A172 (cell line): ENCODE measurements around the gene ARID1B. TPM values are rescaled to one million over a fixed set of nuclear protein-coding genes. Genes with fewer than 3 reads are reported as not detected.

ENCODE experiments used
- DNase-seq: peaks from one replicate; pipeline ENCODE4 v3.0.0-alpha.2; 2015; ENCODE audit warnings: low spot score
- total RNA-seq: library from RNA; depleted of rRNA; stranded (reverse); fragments of >200 nt; shearing (Covaris generic); gene quantifications from 2 replicates; pipeline ENCODE4 v1.2.3, GENCODE V29; 2014; rRNA removed

Gene ARID1B
- 13.8 and 14.4 TPM in 2 replicates for total RNA-seq

DNA sequence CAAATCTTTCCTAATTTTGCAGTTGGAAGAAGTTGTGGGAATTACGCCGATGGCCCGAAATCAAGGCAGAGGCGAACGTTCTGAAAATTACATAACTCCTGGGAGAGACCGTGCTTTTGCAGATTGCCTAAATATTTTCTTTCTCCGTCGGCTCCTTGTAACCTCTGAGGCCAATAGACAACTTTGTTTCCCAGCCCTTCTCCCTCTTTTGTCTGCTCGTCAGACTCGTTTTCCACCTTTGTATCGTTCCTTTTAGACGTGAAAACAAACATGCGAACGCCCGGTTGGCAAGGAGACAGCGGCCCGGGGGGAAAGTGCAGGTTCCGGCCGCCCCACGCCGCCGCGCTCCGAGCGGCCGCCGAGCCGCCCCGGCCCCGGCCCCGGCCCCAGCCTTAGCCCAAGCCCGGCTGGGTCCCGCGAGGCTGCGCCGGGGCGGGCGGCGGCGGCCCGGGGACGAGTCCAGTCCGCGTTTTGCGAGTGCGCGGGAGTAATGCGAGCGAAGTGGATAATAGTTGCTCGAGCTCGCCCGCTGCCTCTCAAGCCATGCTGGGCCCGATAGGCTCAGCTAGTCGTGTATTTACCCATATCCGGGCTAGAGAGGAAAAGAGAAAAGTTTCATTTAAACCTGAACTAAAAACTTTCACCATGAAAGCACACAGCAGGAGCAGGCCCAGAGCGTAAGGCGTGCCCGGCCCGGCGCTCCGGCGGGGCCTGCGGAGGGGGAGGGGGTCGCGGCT is at the start of gene ARID1B:
ARID1B (plus strand) TSS at position 539 of the 737 bp plus-strand sequence. CDS start 303 bp downstream, outside the sequence.
- peak; percentile 40 for DNase-seq

DNA sequence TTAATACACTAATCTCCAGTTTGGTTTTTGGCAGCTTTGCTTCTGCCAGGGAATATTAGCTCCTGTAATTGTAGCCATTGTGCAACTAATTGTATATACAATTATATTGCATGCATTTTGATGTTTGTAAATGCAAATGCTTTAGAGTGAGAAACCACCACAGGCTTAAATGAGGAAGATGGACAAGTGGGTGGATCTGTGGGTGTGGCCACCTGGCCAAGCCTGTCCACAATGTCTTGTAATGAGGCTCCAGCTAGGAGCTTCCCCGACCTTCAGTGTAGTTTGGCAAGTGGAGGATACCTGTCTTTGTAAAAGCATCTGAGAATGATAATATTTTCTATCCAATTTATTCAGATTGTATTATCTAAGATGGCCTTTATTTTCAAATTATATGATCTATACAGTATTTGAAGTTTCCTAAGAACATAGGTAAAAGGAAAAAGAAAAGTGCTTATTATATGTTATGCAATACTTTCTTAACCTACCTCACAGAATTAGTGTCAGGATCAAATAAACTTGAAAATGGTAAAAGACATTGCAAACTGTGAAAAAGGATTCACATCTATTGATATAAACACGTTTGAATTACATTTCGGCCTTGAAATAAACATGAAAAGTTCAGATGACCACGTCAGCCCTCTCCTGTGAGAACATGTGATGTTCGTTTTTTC is 49.3 kb upstream of the ARID1B start:
- DNase-seq, result no peak

DNA sequence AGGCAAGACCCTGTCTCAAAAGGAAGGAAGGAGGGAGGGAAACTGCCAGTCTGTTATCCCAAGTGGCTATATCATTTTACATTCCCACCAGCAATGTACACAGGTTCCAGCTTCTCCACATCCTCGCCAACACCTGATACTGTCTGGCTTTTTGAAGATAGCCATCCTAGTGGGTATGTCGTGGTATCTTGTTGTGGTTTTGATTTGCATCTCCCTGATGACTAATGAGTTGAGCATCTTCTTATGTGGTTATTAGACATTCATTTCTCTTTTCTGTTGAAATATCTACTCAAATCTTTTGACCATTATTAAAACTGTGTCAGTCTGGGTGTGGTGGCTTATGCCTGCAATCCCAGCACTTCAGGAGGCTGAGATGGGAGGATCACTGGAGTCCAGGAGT is 47.9 kb upstream of the ARID1B start:
- DNase-seq, result peak; percentile 86

- peak; percentile 51 for DNase-seq
Observed at GRCh38 chr6:156731396-156731795, 45.8 kb upstream of the ARID1B start.

GRCh38 chr6:156735751-156736150 is 41.4 kb upstream of the ARID1B start:
- no peak for DNase-seq

- DNase-seq, result no peak
Observed at GRCh38 chr6:156740604-156741003, 36.6 kb upstream of the ARID1B start.

DNA sequence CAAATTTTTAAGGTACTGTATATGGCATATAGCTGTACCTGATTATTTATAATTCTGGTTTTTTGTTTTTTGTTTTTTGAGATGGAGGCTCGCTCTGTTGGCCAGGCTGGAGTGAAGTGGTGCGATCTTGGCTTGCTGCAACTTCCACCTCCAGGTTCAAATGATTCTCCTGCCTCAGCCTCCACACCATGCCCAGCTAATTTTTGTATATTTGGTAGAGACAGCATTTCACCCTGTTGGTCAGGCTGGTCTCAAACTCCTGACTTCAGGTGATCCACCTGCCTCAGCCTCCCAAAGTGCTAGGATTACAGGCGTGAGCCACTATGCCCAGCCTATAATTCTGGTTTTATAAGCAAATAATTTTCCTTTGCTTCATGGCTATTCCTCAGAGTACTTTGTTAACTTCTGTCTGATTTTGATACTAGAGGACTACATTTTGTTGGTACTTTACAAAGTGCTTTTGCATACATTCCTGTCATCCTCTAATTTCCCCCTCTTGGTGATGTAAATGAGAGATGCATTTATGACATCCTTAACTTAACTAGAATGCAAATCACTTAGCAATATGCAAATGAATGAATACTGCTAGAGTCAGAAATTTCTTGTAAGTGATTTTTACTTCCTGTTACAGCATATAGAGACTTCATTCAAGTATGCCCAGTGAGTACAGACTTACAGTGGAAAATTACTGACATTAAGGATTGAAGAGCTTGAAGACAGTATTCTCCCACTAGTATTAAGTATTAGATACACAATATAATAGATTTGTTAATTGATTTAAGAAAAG is 35.7 kb upstream of the ARID1B start:
- no peak for DNase-seq

GRCh38 chr6:156747715-156748114 is 29.5 kb upstream of the ARID1B start:
- no peak for DNase-seq

- DNase-seq, result no peak
Observed at GRCh38 chr6:156748504-156748903, 28.7 kb upstream of the ARID1B start.

DNA sequence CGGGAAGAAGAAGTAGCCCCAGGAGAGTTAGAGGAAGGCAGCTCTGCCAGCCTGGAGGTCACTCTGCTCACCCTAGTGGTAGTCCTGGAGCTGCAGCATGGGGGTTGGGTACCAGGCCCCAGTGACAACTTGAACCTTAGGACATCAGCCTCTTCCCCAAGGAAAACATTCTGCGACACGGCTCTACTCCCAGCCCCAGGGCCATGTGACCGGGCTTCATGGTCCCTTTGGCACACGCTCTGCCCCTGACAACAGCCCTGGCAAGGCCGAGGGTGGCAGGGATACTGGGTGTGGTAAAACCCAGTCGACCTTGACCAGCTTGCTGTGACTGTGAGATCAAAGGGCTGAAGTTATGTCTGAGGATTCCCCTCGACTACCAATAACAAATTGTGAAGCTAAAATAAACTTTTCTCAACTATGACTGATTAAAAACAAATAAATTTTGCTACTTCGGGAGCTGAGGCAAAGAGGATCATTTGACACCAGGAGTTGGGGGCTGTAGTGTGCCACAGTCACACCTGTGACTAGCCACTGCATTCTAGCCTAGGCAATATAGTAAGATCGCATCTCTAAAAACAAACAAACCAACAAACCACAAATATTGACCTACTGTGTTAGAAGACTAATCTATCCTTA is 24.4 kb upstream of the ARID1B start:
- DNase-seq, result no peak

DNA sequence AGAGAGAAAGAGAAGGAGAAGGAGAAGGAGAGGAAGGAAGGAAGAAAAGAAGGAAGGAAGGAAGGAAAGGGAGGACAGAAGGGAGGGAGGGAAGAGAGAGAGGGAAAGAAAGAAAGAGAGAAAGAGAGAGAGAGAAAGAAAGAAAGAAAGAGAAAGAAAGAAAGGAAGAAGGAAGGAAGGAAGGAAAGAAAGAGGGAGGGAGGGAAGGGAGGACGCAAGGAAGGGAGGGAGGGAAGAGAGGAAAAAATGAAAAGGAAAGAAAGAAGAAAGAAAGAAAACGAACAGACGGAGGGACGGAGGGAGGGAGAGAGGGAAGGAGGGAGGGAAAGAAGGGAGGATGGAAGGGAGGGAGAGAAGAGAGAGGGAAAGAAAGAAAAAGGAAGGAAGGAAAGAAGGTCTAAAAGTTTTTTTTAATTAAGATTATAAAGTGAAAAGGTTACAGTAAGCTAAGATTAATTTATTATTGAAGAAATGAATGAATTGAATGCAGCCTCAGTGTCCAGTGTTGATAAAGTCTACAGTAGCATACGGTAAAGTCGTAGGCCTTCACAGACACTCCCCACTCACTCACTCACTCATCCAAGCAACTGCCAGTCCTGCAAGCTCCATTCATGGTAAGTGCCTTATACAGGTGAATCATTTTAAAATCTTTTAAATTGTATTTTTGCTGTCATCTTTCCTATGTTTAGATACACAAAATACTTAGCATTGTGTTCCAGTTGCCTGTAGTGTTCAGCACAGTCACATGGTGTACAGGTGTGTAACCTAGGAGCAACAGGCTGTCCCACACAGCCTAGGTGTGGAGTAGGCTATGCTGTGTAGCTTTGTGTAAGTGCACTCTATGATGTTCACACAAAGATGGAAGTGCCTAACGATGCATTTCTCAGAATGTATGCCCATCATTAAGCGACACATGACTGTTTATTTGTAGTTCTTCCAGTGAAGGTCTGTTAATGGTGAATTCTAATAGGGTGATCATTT is 20.3 kb upstream of the ARID1B start:
- no peak for DNase-seq

- DNase-seq, result no peak
Observed at GRCh38 chr6:156757849-156758248, 19.3 kb upstream of the ARID1B start.

GRCh38 chr6:156760377-156760776 is 16.8 kb upstream of the ARID1B start:
- no peak for DNase-seq

DNA sequence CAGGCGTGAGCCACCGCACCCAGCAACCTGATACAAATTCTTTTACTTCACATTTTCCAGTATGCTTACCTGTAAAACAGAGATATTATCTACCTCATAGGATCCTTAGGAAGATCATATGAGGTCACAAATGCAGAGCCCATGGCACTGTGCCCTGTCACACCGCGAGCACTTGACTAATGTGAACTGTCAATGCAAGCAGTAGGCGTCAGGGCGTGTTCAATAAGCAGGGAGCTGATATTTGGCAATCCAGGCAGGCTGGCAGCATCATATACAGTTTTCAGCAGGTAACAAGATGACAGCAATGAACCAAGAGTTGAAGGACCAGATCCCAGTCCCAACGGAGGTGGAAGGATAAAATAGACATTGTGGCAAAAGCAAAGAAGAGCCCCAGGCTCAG is 14.6 kb upstream of the ARID1B start:
- no peak for DNase-seq

DNA sequence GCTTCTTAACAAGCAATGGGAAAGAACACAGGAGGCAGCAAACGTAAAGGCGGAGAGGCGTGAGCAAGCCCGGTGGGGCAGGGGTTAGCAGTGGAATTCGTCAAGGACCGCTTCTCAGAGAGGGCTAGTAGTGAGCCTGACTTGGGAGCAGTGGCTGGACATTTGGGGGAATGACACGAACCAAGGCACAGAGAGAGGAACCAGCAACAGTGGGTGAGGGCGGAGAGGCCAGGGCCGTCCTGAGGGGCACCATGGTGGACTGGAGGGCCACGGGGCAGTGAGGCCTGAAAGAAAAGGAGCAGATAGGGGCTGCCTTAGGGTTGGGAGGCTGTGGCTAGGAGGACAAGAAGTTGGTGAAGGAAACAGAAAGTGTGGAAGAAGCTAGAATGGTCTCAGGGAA is 12.1 kb upstream of the ARID1B start:
- DNase-seq, result no peak

GRCh38 chr6:156767603-156768467 is 9.3 kb upstream of the ARID1B start:
- DNase-seq, result no peak

GRCh38 chr6:156771047-156771446 is 6.1 kb upstream of the ARID1B start:
- DNase-seq, result no peak

GRCh38 chr6:156771761-156772160 is 5.4 kb upstream of the ARID1B start:
- no peak for DNase-seq

GRCh38 chr6:156773476-156773875 is 3.7 kb upstream of the ARID1B start:
- no peak for DNase-seq
